CD4-positive, alpha-beta T cell (primary cell): ENCODE results near the gene FOXE3. TPM values are rescaled to one million over a fixed set of nuclear protein-coding genes. Genes with fewer than 3 reads are reported as not detected.

Source experiments
- ATAC-seq: fragments of 200-7000 bp; cut with Tn5 transposase; one replicate; pipeline ENCODE4 v1.10.0; 2022; ENCODE audit warnings: mild to moderate bottlenecking; ENCODE audit not compliant: poor library complexity
- CTCF ChIA-PET: fragments of 350-600 bp; sonication (Branson Sonifier 250); formaldehyde crosslinking; loops from one replicate; lab custom pipeline; 2021; ENCODE audit warnings: antibody characterized with exemption, inconsistent platforms; lab: Charles Lee
- POLR2A ChIA-PET: fragments of 350-600 bp; sonication (Branson Sonifier 250); formaldehyde crosslinking; loops from one replicate; lab custom pipeline; 2021; ENCODE audit warnings: antibody characterized with exemption, inconsistent platforms; lab: Charles Lee
- DNase-seq, 14 experiments: peaks; one replicate each; pipeline ENCODE4 v3.0.0-alpha.2; 2013 to 2020; ENCODE audit warnings: mixed read lengths in 2 of 14
- H3K27ac ChIP-seq, 2 donors: one replicate each; pipeline versions ENCODE4 v1.5.1 to v1.7.0; 2013; ENCODE audit warnings: low read length in 2 of 2, low read depth in 1 of 2, mild to moderate bottlenecking in 1 of 2
- H3K27me3 ChIP-seq, 2 experiments: 1 replicate in 1 of 2; 2 replicates in 1 of 2; pipeline versions ENCODE4 v1.6.1 to v1.7.0; 2013; ENCODE audit warnings: low read length in 2 of 2, control low read depth in 1 of 2, mild to moderate bottlenecking in 1 of 2, moderate library complexity in 1 of 2; ENCODE audit not compliant: insufficient read depth in 2 of 2, control insufficient read depth in 1 of 2
- H3K36me3 ChIP-seq: one replicate; pipeline ENCODE4 v1.6.1; 2013; ENCODE audit warnings: low read length, control low read depth; ENCODE audit not compliant: insufficient read depth
- H3K4me1 ChIP-seq: one replicate; pipeline ENCODE4 v1.6.1; 2013; ENCODE audit warnings: low read length, control low read depth; ENCODE audit not compliant: insufficient read depth
- H3K4me3 ChIP-seq: one replicate; pipeline ENCODE4 v1.5.1; 2013; ENCODE audit warnings: mild to moderate bottlenecking, low read length, moderate library complexity
- H3K9me3 ChIP-seq, 2 experiments: 1 replicate in 1 of 2; 2 replicates in 1 of 2; pipeline versions ENCODE4 v1.6.1 to v1.7.0; 2013; ENCODE audit warnings: low read length in 2 of 2, mild to moderate bottlenecking in 2 of 2, control low read depth in 1 of 2, moderate library complexity in 1 of 2; ENCODE audit not compliant: control insufficient read depth in 1 of 2, insufficient read depth in 1 of 2
- H3K27ac Mint-ChIP-seq: one replicate; pipeline ENCODE4 v1.8.0; 2020; ENCODE audit warnings: mixed read lengths
- H3K27me3 Mint-ChIP-seq: one replicate; pipeline ENCODE4 v1.8.0; 2021; ENCODE audit warnings: mixed read lengths
- H3K36me3 Mint-ChIP-seq: one replicate; pipeline ENCODE4 v1.8.0; 2021; ENCODE audit warnings: low read depth, mixed read lengths
- H3K4me1 Mint-ChIP-seq: one replicate; pipeline ENCODE4 v1.8.0; 2021; ENCODE audit warnings: low read depth, mixed read lengths
- H3K4me3 Mint-ChIP-seq: one replicate; pipeline ENCODE4 v1.8.0; 2020; ENCODE audit warnings: mild to moderate bottlenecking, mixed read lengths
- H3K9me3 Mint-ChIP-seq: one replicate; pipeline ENCODE4 v1.8.0; 2020; ENCODE audit warnings: mixed read lengths
- intact Hi-C, 2 experiments: fragments of 100-400 bp; cut with DNase I in 1 of 2; cut with micrococcal nuclease in 1 of 2; formaldehyde crosslinking; loops; one replicate each; pipeline versions ENCODE4 v1.15.1 to v1.9.0; 2023 to 2025; cut with DNase I, micrococcal nuclease
- total RNA-seq, 174 experiments: library from RNA in 2 of 174; stranded (reverse) in 2 of 174; gene quantifications; one replicate each; pipeline ENCODE4 v1.2.3 and lab custom pipeline; 2021 to 2026
- TF ChIP-seq, protein P1 (sequence below): fragments of 200-600 bp; IDR thresholded peaks from one replicate; pipeline ENCODE4 v1.8.0; 2022; ENCODE audit warnings: antibody characterized with exemption, mild to moderate bottlenecking

The FOXE3 gene
- total RNA-seq, 2 experiments from 2014 or later: not detected

GRCh38 chr1:47382399-47382983 is 33.6 kb upstream of the FOXE3 start:
- POLR2A ChIA-PET: no interaction called here
- H3K36me3 Mint-ChIP-seq: peaks cover 44% of the 10 kb centered on the region
- H3K4me1 Mint-ChIP-seq: no peaks in the 10 kb centered on the region
- no peak overlapping the region for H3K4me3 Mint-ChIP-seq
- H3K27ac Mint-ChIP-seq: no peak overlapping the region
- intact Hi-C loops: no loop called here
- Histone ChIP-seq H3K4me3 (no peak overlapping the region), H3K27ac (no peak overlapping the region), H3K4me1 (no peaks in the 10 kb centered on the region), H3K9me3 (no peaks in the 10 kb centered on the region), H3K36me3 (peaks cover 15% of the 10 kb centered on the region), H3K27me3 (no peaks in the 10 kb centered on the region)
- H3K27me3 Mint-ChIP-seq: no peaks in the 10 kb centered on the region
- no peaks in the 10 kb centered on the region for H3K9me3 Mint-ChIP-seq
- no peak for DNase-seq
- TF ChIP-seq, protein P1, sequence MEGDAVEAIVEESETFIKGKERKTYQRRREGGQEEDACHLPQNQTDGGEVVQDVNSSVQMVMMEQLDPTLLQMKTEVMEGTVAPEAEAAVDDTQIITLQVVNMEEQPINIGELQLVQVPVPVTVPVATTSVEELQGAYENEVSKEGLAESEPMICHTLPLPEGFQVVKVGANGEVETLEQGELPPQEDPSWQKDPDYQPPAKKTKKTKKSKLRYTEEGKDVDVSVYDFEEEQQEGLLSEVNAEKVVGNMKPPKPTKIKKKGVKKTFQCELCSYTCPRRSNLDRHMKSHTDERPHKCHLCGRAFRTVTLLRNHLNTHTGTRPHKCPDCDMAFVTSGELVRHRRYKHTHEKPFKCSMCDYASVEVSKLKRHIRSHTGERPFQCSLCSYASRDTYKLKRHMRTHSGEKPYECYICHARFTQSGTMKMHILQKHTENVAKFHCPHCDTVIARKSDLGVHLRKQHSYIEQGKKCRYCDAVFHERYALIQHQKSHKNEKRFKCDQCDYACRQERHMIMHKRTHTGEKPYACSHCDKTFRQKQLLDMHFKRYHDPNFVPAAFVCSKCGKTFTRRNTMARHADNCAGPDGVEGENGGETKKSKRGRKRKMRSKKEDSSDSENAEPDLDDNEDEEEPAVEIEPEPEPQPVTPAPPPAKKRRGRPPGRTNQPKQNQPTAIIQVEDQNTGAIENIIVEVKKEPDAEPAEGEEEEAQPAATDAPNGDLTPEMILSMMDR: no peak
- ATAC-seq: no peak
- CTCF ChIA-PET: interaction anchor here (1.4 kb wide), 1 partner anchor 55 kb away, joined by 3 read pairs; no protein-coding TSS in a partner anchor

- CTCF ChIA-PET: no interaction called here
- no peak for DNase-seq
- intact Hi-C loops: no loop called here
- Histone ChIP-seq H3K4me3 (no peak overlapping the region), H3K27ac (no peak overlapping the region), H3K36me3 (peaks cover 10% of the 10 kb centered on the region), H3K27me3 (no peaks in the 10 kb centered on the region), H3K4me1 (no peaks in the 10 kb centered on the region), H3K9me3 (no peaks in the 10 kb centered on the region)
- no peak overlapping the region for H3K27ac Mint-ChIP-seq
- ATAC-seq: no peak
- no peaks in the 10 kb centered on the region for H3K27me3 Mint-ChIP-seq
- H3K4me3 Mint-ChIP-seq: no peak overlapping the region
- TF ChIP-seq, protein P1: no peak
- peaks cover 29% of the 10 kb centered on the region for H3K36me3 Mint-ChIP-seq
- H3K4me1 Mint-ChIP-seq: no peaks in the 10 kb centered on the region
- POLR2A ChIA-PET: no interaction called here
- no peaks in the 10 kb centered on the region for H3K9me3 Mint-ChIP-seq
Observed at GRCh38 chr1:47384083-47384482, 32.0 kb upstream of the FOXE3 start.

GRCh38 chr1:47385020-47385419 is 31.1 kb upstream of the FOXE3 start:
- H3K4me3 ChIP-seq: no peak overlapping the region
- ATAC-seq: no peak
- H3K36me3 Mint-ChIP-seq: peaks cover 22% of the 10 kb centered on the region
- H3K27me3 Mint-ChIP-seq: no peaks in the 10 kb centered on the region
- intact Hi-C loops: no loop called here
- TF ChIP-seq, protein P1: no peak
- H3K4me1 Mint-ChIP-seq: no peaks in the 10 kb centered on the region
- no peak for DNase-seq
- no peaks in the 10 kb centered on the region for H3K27me3 ChIP-seq
- H3K9me3 ChIP-seq: no peaks in the 10 kb centered on the region
- CTCF ChIA-PET: no interaction called here
- H3K27ac Mint-ChIP-seq: no peak overlapping the region
- POLR2A ChIA-PET: no interaction called here
- H3K4me3 Mint-ChIP-seq: no peak overlapping the region
- no peak overlapping the region for H3K27ac ChIP-seq
- H3K9me3 Mint-ChIP-seq: no peaks in the 10 kb centered on the region
- peaks cover 10% of the 10 kb centered on the region for H3K36me3 ChIP-seq
- H3K4me1 ChIP-seq: no peaks in the 10 kb centered on the region
